Lower lobe of right lung (tissue), 2 donors: ENCODE data around the gene NKX1-1. TPM values are rescaled to one million over a fixed set of nuclear protein-coding genes. Genes with fewer than 3 reads are reported as not detected.

Experiments used
- ATAC-seq, 2 donors: fragments of 200-7000 bp; cut with Tn5 transposase; one replicate each; pipeline ENCODE4 v1.9.1; 2020 to 2022; ENCODE audit warnings: mild to moderate bottlenecking in 2 of 2, moderate library complexity in 2 of 2
- DNase-seq: peaks from one replicate; pipeline ENCODE4 v3.0.0-alpha.2; 2020
- H3K27ac ChIP-seq: fragments of 200-600 bp; one replicate; pipeline ENCODE4 v1.8.0; 2022
- H3K27me3 ChIP-seq: fragments of 200-600 bp; one replicate; pipeline ENCODE4 v1.8.0; 2022; ENCODE audit warnings: low read depth
- H3K36me3 ChIP-seq: fragments of 200-600 bp; one replicate; pipeline ENCODE4 v1.8.0; 2022; ENCODE audit warnings: mild to moderate bottlenecking
- H3K4me1 ChIP-seq: fragments of 200-600 bp; one replicate; pipeline ENCODE4 v1.8.0; 2022
- H3K4me3 ChIP-seq: fragments of 200-600 bp; one replicate; pipeline ENCODE4 v1.8.0; 2022; ENCODE audit warnings: mild to moderate bottlenecking
- H3K9me3 ChIP-seq: fragments of 200-600 bp; one replicate; pipeline ENCODE4 v1.8.0; 2022
- intact Hi-C: fragments of 100-400 bp; cut with DNase I; formaldehyde crosslinking; loops from one replicate; pipeline ENCODE4 v1.11.0; 2022
- total RNA-seq: library from RNA; stranded (reverse); fragmentation: NEBNext Ultra II Directional; extraction: Animal tissue kit (Norgen Biotek cat#: 25700); gene quantifications from one replicate; pipeline ENCODE4 v1.2.1, GENCODE V29; 2021
- TF ChIP-seq, protein P1 (sequence below): fragments of 200-600 bp; IDR thresholded peaks from one replicate; pipeline ENCODE4 v1.8.0; 2022; ENCODE audit warnings: antibody characterized with exemption, mild to moderate bottlenecking
- donor health status: DM: no; HTN: yes; CAD: no; lungs with severe emphysema.

NKX1-1 gene
- total RNA-seq, 1 donor from 2014 or later, result not detected

GRCh38 chr4:1403591-1404572 is 2.4 kb downstream of the NKX1-1 start:
- Histone ChIP-seq H3K36me3 (no peaks in the 10 kb centered on the region), H3K27me3 (peaks cover 90% of the 10 kb centered on the region), H3K4me3 (no peak overlapping the region), H3K27ac (no peak overlapping the region), H3K4me1 (no peaks in the 10 kb centered on the region), H3K9me3 (no peaks in the 10 kb centered on the region)
- DNase-seq (peak; percentile 28), ATAC-seq (no peak)
- TF ChIP-seq, protein P1, sequence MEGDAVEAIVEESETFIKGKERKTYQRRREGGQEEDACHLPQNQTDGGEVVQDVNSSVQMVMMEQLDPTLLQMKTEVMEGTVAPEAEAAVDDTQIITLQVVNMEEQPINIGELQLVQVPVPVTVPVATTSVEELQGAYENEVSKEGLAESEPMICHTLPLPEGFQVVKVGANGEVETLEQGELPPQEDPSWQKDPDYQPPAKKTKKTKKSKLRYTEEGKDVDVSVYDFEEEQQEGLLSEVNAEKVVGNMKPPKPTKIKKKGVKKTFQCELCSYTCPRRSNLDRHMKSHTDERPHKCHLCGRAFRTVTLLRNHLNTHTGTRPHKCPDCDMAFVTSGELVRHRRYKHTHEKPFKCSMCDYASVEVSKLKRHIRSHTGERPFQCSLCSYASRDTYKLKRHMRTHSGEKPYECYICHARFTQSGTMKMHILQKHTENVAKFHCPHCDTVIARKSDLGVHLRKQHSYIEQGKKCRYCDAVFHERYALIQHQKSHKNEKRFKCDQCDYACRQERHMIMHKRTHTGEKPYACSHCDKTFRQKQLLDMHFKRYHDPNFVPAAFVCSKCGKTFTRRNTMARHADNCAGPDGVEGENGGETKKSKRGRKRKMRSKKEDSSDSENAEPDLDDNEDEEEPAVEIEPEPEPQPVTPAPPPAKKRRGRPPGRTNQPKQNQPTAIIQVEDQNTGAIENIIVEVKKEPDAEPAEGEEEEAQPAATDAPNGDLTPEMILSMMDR, result no peak
- intact Hi-C loops, result no loop called here

GRCh38 chr4:1403177-1403583 is 3.1 kb downstream of the NKX1-1 start:
- peak; percentile 39 for DNase-seq
- peaks cover 83% of the 10 kb centered on the region for H3K27me3 ChIP-seq
- H3K9me3 ChIP-seq, result no peaks in the 10 kb centered on the region
- no peaks in the 10 kb centered on the region for H3K4me1 ChIP-seq
- TF ChIP-seq, protein P1, result no peak
- H3K4me3 ChIP-seq, result no peak overlapping the region
- no peak overlapping the region for H3K27ac ChIP-seq
- no peak for ATAC-seq
- no peaks in the 10 kb centered on the region for H3K36me3 ChIP-seq
- intact Hi-C loops, result no loop called here

- TF ChIP-seq, protein P1, result no peak
- DNase-seq (peak; percentile 34), ATAC-seq (no peak)
- no peaks in the 10 kb centered on the region for H3K9me3 ChIP-seq
- H3K27ac ChIP-seq, result no peak overlapping the region
- intact Hi-C loops, result no loop called here
- no peaks in the 10 kb centered on the region for H3K36me3 ChIP-seq
- H3K4me1 ChIP-seq, result no peaks in the 10 kb centered on the region
- H3K4me3 ChIP-seq, result no peak overlapping the region
- H3K27me3 ChIP-seq, result peaks cover 78% of the 10 kb centered on the region
Observed at GRCh38 chr4:1402516-1403091, 3.6 kb downstream of the NKX1-1 start.

DNA sequence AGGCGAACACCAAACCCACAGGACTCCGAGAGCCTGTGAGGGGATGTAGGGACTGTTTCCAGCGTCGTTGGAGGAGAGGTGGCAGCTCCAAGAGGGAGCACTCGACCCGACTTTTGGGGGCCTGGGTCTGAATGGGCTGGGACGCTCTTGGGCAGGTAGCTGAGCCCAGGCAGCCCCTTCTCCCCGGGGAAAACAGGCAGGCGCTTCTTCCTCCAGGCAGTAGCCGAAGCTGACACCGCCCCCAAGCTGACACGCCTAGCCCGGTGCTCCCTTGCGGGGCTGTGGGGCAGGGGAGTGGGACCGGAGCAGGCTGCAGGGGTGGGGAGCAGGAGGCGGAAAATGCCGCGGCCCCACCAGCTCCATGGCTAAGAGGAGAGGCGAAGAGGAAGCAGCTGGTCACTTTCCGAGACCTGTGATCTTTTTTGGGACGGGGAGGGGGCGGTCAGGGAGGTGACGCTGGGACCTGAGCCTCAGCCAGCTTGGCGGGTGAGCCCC is 4.2 kb downstream of the NKX1-1 start:
- DNase-seq (no peak), ATAC-seq (no peak)
- Histone ChIP-seq H3K27ac (no peak overlapping the region), H3K9me3 (no peaks in the 10 kb centered on the region), H3K27me3 (peaks cover 72% of the 10 kb centered on the region), H3K36me3 (no peaks in the 10 kb centered on the region), H3K4me3 (no peak overlapping the region), H3K4me1 (no peaks in the 10 kb centered on the region)
- intact Hi-C loops, result no loop called here
- TF ChIP-seq, protein P1, result no peak

- TF ChIP-seq, protein P1, result no peak
- DNase-seq (peak; percentile 29), ATAC-seq (no peak)
- no peak overlapping the region for H3K27ac ChIP-seq
- H3K36me3 ChIP-seq, result no peaks in the 10 kb centered on the region
- peaks cover 67% of the 10 kb centered on the region for H3K27me3 ChIP-seq
- H3K9me3 ChIP-seq, result no peaks in the 10 kb centered on the region
- intact Hi-C loops, result no loop called here
- no peak overlapping the region for H3K4me3 ChIP-seq
- H3K4me1 ChIP-seq, result no peaks in the 10 kb centered on the region
Observed at GRCh38 chr4:1401409-1402020, 4.7 kb downstream of the NKX1-1 start.
